GM23248 (cell line): ENCODE results near the gene SUSD6.

Experiments used
- EZH2 ChIP-seq: fragments of 200-600 bp; sonication (generic); IDR thresholded peaks from 2 replicates; pipeline ENCODE4 v1.6.1; 2018; ENCODE audit warnings: antibody characterized with exemption, mild to moderate bottlenecking; ENCODE audit not compliant: insufficient read depth, poor library complexity, severe bottlenecking
- EZH2phosphoT487 ChIP-seq: fragments of 200-600 bp; sonication (generic); IDR thresholded peaks from 2 replicates; pipeline ENCODE4 v1.6.1; 2018; ENCODE audit warnings: antibody characterized with exemption, moderate library complexity, mild to moderate bottlenecking, low read depth; ENCODE audit not compliant: insufficient read depth

GRCh38 chr14:69635981-69636639 lies 24.7 kb downstream of the SUSD6 start:
- TF ChIP-seq EZH2 (no peak), EZH2phosphoT487 (no peak)
